Psoas muscle (tissue), 8 donors: ENCODE data around the gene ARHGEF38. TPM values are rescaled to one million over a fixed set of nuclear protein-coding genes. Genes with fewer than 3 reads are reported as not detected.

Experiments
- ATAC-seq, 4 donors: fragments of 200-7000 bp; cut with Tn5 transposase; one replicate each; pipeline ENCODE4 v1.9.1; 2020; ENCODE audit warnings: moderate library complexity in 3 of 4, mild to moderate bottlenecking in 2 of 4
- DNase-seq, 2 donors: peaks; one replicate each; pipeline ENCODE4 v3.0.0-alpha.2; 2020
- H3K27ac ChIP-seq: fragments of 200-600 bp; one replicate; pipeline ENCODE4 v1.8.0; 2022
- H3K27me3 ChIP-seq, 3 donors: fragments of 200-600 bp in 1 of 3; one replicate each; pipeline versions ENCODE4 v1.6.1 to v1.8.0; 2013 to 2022; ENCODE audit warnings: low read length in 2 of 3, mild to moderate bottlenecking in 2 of 3, moderate library complexity in 1 of 3; ENCODE audit not compliant: insufficient read depth in 3 of 3
- H3K36me3 ChIP-seq, 2 donors: fragments of 200-600 bp in 1 of 2; one replicate each; pipeline versions ENCODE4 v1.6.1 to v1.8.0; 2013 to 2022; ENCODE audit warnings: low read depth in 1 of 2, mild to moderate bottlenecking in 1 of 2, moderate library complexity in 1 of 2; ENCODE audit not compliant: insufficient read depth in 1 of 2
- H3K4me1 ChIP-seq: fragments of 200-600 bp; one replicate; pipeline ENCODE4 v1.8.0; 2022
- H3K4me3 ChIP-seq: fragments of 200-600 bp; one replicate; pipeline ENCODE4 v1.8.0; 2022; ENCODE audit warnings: mild to moderate bottlenecking
- H3K9me3 ChIP-seq: fragments of 200-600 bp; one replicate; pipeline ENCODE4 v1.8.0; 2022
- WGBS, 3 donors: extraction: QIAGEN DNeasy Blood & Tissue Kit; methylation state at CpG; one replicate each; pipeline versions ENCODE4 v1.1.6 to v1.1.7; 2013; 5-methylcytosine and 5-hydroxymethylcytosine counted together
- intact Hi-C, 2 donors: fragments of 100-400 bp; cut with DNase I; formaldehyde crosslinking; loops; one replicate each; pipeline versions ENCODE4 v1.11.0 to v1.14.2; 2022
- polyA plus RNA-seq, 3 donors: library from polyadenylated mRNA; stranded (reverse); fragments of 200-250 nt; gene quantifications; one replicate each; pipeline ENCODE4 v1.2.3, GENCODE V29; 2013
- total RNA-seq, 4 donors: library from RNA; stranded (reverse); fragmentation: NEBNext Ultra II Directional in 2 of 4; extraction: Animal tissue kit (Norgen Biotek cat#: 25700) in 2 of 4; gene quantifications; one replicate each; pipeline versions ENCODE4 v1.2.1 to v1.2.4, GENCODE V29; 2021 to 2023
- TF ChIP-seq, protein P1 (sequence below): fragments of 200-600 bp; IDR thresholded peaks from one replicate; pipeline ENCODE4 v1.8.0; 2022; ENCODE audit warnings: antibody characterized with exemption
- donor health status: healthy with polysubstance abuse.
- donor health status: DM: no; HTN: no; CAD: no; lungs with moderate emphysema.
- donor health status: Bipolar disorder and iron deficiency.
- donor health status: healthy.
- donor health status: DM: yes; HTN: yes; CAD: no.
- donor health status: DM: no; HTN: no; CAD: no.
- donor health status: DM: no; HTN: no; CAD: no.
- donor health status: DM: yes; HTN: yes; CAD: no.

The ARHGEF38 gene
- total and polyA plus RNA-seq, 7 donors: not detected

GRCh38 chr4:105594099-105595010 is 41.9 kb downstream of the ARHGEF38 start:
- 74 to 82% (median 80%) methylated on average over 7 of the region's 7 CpGs for WGBS, 3 donors
- DNase-seq (no peak), ATAC-seq (no peak)
- peaks cover 0 to 3% (median 0%) of the 10 kb centered on the region in 3 donors for H3K27me3 ChIP-seq
- no peaks in the 10 kb centered on the region for H3K36me3 ChIP-seq
- intact Hi-C loops: no loop called here
- H3K9me3 ChIP-seq: no peaks in the 10 kb centered on the region
- H3K27ac ChIP-seq: no peak overlapping the region
- TF ChIP-seq, protein P1, sequence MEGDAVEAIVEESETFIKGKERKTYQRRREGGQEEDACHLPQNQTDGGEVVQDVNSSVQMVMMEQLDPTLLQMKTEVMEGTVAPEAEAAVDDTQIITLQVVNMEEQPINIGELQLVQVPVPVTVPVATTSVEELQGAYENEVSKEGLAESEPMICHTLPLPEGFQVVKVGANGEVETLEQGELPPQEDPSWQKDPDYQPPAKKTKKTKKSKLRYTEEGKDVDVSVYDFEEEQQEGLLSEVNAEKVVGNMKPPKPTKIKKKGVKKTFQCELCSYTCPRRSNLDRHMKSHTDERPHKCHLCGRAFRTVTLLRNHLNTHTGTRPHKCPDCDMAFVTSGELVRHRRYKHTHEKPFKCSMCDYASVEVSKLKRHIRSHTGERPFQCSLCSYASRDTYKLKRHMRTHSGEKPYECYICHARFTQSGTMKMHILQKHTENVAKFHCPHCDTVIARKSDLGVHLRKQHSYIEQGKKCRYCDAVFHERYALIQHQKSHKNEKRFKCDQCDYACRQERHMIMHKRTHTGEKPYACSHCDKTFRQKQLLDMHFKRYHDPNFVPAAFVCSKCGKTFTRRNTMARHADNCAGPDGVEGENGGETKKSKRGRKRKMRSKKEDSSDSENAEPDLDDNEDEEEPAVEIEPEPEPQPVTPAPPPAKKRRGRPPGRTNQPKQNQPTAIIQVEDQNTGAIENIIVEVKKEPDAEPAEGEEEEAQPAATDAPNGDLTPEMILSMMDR: no peak
- H3K4me3 ChIP-seq: no peak overlapping the region
- H3K4me1 ChIP-seq: no peaks in the 10 kb centered on the region

- Histone ChIP-seq H3K27ac (no peak overlapping the region), H3K27me3 (peaks cover 0 to 4% (median 0%) of the 10 kb centered on the region in 3 donors), H3K4me1 (no peaks in the 10 kb centered on the region), H3K9me3 (no peaks in the 10 kb centered on the region), H3K36me3 (no peaks in the 10 kb centered on the region), H3K4me3 (no peak overlapping the region)
- DNase-seq (no peak), ATAC-seq (no peak)
- 69 to 79% (median 70%) methylated on average over 6 of the region's 6 CpGs for WGBS, 3 donors
- TF ChIP-seq, protein P1: no peak
- intact Hi-C loops: no loop called here
These were observed 44.3 kb downstream of the ARHGEF38 start for GRCh38 chr4:105596684-105597083.

DNA sequence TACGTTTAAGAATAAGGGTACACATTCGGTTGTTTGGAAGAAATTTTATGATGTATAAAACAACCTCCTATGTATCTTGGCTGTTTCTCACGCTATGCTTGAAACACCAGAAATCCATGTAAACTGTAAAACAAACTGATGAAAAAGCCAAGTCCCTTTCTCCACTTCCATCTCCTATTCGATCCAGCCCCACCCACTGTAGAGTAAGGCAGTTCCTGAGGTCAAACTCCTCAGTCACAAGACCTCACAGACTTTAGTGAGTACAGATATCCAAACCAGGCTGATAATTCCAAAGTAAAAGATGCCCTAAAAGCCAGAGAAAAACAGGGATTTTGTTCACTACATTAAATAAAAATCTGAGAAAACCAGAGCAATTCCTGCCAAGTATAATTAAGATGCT is 45.6 kb downstream of the ARHGEF38 start:
- Histone ChIP-seq H3K27me3 (peaks cover 0 to 4% (median 0%) of the 10 kb centered on the region in 3 donors), H3K9me3 (no peaks in the 10 kb centered on the region), H3K36me3 (no peaks in the 10 kb centered on the region), H3K4me3 (no peak overlapping the region), H3K4me1 (no peaks in the 10 kb centered on the region), H3K27ac (no peak overlapping the region)
- intact Hi-C loops: no loop called here
- TF ChIP-seq, protein P1: no peak
- ATAC-seq: no peak
- DNase-seq: no peak
- 64 to 68% (median 65%) methylated on average over 4 of the region's 4 CpGs for WGBS, 3 donors

DNA sequence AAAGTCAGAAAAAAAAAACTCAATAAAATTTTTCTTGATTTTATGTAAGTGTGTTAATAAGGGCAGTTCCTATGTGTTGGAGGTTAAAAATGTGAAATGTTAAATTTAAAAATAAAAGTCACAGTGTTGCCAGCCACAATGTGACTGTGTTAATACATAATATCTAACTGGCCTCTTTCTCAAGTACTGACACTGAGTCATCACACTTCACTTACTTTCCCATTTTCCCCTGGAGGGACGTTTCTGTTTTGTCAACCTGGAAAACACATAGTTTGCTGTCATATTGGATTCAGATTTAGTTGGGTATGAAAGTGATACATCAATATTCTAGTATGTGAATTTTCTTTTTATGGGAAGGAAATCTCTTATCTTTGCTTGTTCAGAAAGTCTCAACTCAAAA is 46.4 kb downstream of the ARHGEF38 start:
- Histone ChIP-seq H3K4me1 (no peaks in the 10 kb centered on the region), H3K4me3 (no peak overlapping the region), H3K27ac (no peak overlapping the region), H3K9me3 (no peaks in the 10 kb centered on the region), H3K27me3 (peaks cover 0 to 4% (median 0%) of the 10 kb centered on the region in 3 donors), H3K36me3 (no peaks in the 10 kb centered on the region)
- WGBS, 3 donors: 39 to 53% (median 40%) methylated on average over 1 of the region's 1 CpG
- TF ChIP-seq, protein P1: no peak
- ATAC-seq (no peak), DNase-seq (no peak)
- intact Hi-C loops: no loop called here
